Skin epidermis (tissue), 12 donors: ENCODE measurements around the gene CELA3B.
"Not testable (repeated sequence)": the region's sequence is repeated elsewhere in the genome, so short reads cannot be mapped to it uniquely, and the experiment has no call there.

Experiments used
- H3K27ac ChIP-seq, 21 experiments: fragments of 200-600 bp; sonication (generic) in 11 of 21; one replicate each; pipeline ENCODE4 v1.5.0; 2020; ENCODE audit warnings: mild to moderate bottlenecking in 3 of 21, inconsistent platforms in 2 of 21, moderate library complexity in 2 of 21
- H3K4me3 ChIP-seq, 7 experiments: fragments of 200-600 bp; sonication (generic) in 2 of 7; one replicate each; pipeline ENCODE4 v1.5.0; 2020; ENCODE audit warnings: inconsistent platforms in 2 of 7, mild to moderate bottlenecking in 2 of 7, moderate library complexity in 1 of 7

CELA3B gene

DNA sequence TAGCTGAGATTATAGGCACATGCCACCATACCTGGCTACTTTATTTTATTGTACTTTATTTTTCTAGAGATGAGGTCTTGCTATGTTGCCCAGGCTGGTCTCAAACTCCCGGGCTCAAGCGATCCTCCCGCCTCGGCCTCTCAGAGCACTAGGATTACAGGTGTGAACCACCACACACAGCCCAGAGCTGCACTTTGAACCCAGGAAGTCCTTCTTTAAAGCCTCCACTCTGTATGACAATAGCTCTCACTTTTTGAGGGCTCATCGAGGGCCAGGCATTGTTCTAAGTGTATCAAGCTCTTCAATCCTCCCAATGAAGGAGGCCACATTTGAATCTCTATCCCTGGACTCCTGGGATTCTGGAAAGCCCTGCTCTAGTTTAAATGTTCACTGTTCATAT lies 25.6 kb downstream of the CELA3B start:
- not testable (repeated sequence) for H3K4me3 ChIP-seq, H3K27ac ChIP-seq

DNA sequence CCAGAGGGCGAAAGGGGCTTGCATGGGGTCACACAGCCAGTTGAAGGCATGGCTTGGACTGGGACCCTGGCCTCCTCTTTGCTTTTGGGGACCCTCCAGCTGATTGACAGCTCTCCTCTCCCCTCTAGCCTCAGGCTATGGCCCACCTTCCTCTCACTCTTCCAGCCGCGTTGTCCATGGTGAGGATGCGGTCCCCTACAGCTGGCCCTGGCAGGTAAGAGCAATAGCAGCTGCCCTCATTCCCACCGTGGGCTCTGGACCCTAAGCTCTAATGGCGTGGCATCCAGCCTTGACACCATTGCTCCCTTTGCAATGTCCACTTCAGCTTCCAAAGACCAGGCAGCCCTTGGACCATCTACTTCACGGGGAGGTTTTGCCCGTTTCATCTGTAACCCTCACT lies 26.1 kb downstream of the CELA3B start:
- not testable (repeated sequence) for H3K27ac ChIP-seq, H3K4me3 ChIP-seq

DNA sequence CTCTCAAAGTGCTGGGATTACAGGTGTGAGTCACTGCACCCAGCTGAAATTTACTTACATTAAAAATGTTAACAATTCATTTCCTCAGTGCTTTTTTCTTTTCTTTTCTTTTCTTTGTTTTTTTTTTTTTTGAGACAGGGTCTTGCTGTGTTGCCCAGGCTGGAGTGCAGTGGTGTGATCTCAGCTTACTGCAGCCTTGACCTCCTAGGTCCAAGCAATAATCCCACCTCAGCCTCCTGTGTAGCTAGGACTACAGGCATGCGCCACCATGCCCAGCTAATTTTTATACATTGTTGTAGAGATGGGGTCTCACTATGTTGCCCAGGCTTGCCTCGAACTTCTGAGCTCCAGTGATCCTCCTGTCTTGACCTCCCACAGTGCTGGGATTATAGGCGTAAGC lies 27.1 kb downstream of the CELA3B start:
- H3K4me3 ChIP-seq, H3K27ac ChIP-seq: not testable (repeated sequence)

DNA sequence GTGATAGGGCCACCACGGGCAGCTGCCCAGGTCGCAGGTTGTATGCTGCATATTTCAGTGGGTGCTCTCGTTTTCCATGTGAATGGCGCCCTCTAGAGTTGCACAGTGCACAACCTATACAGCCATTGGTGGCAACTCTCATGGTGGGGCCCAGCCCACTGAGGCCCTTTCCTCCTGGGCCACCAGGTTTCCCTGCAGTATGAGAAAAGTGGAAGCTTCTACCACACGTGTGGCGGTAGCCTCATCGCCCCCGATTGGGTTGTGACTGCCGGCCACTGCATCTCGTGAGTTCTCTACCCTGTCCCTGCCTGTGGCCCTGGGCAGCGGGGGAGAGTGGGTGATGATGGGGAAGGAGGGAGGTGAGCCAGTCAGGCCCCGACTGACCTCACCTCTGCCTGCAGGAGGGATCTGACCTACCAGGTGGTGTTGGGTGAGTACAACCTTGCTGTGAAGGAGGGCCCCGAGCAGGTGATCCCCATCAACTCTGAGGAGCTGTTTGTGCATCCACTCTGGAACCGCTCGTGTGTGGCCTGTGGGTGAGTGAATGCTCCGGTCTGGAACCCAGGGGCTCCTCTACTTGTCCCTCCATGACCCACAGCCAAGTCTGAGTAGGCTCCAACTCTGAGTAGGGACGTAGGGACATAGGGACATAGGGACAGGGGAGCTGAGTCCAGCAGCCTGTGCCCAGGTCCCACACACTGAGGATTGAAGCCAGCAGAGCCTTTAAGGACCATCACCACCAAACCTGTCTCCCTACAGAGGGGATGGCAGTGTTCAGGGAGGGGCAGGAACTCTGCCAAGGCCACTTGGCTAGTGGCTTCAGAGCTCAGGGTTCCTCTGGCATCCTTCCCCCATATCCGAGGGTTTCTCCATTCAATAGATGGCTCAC lies 28.7 kb downstream of the CELA3B start:
- not testable (repeated sequence) for H3K27ac ChIP-seq, H3K4me3 ChIP-seq

DNA sequence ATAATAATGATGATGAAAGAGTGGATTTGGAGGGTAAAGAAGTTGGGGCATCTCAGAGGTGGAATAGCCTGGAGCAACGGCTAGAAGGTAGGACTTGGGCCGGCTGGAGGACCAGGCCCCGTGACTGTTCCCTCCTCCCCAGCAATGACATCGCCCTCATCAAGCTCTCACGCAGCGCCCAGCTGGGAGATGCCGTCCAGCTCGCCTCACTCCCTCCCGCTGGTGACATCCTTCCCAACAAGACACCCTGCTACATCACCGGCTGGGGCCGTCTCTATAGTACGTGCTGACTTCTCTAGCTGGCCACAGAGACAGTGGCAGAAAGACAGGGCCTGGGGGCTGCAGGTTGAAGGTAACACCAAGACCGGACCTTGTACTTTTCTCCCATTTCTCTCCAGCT lies 29.9 kb downstream of the CELA3B start:
- H3K4me3 ChIP-seq, H3K27ac ChIP-seq: not testable (repeated sequence)

DNA sequence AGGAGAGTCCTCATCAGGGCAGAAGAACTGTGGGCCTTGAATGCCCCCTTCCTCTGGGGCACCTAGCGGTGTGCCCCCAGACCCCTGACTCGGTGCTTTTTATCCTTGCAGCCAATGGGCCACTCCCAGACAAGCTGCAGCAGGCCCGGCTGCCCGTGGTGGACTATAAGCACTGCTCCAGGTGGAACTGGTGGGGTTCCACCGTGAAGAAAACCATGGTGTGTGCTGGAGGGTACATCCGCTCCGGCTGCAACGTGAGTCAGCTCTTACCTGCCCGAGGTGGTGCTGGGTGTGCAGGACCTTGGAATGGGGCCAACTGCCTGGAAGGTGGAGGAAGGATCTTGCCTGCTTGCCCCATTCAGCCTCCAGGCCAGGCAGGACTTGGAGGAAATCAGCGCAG lies 30.4 kb downstream of the CELA3B start:
- H3K4me3 ChIP-seq, H3K27ac ChIP-seq: not testable (repeated sequence)

DNA sequence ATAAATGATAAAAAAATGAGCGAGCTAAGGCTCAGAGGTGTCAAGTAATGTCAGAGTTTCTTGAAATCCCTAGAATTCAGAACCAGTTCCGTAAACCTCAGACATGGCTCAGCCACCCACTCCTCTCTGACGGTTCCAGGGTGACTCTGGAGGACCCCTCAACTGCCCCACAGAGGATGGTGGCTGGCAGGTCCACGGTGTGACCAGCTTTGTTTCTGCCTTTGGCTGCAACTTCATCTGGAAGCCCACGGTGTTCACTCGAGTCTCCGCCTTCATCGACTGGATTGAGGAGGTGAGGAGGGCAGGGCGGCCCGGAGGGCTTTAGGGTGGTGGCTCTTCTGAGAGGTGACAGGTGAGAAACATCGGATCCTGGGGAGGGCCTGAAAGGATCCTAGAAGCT lies 32.7 kb downstream of the CELA3B start:
- H3K4me3 ChIP-seq, H3K27ac ChIP-seq: not testable (repeated sequence)

DNA sequence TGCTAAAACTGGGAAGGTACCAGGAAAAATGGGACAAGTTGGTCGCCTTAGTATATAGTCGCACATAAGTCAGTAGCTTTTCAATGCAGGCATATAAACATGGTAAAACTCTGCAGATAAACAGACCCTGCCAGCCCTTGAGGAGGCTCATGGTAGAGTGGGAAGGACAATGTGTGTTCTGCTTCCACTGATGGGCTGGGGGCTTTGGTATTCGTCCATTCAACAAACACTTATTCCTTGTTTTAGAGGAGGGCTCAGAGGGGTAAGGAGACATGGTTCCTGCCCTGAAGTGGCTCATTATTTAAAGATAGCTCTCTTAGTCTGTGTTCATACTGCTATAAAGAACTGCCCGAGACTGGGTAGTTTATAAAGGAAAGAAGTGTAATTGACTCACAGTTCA lies 35.9 kb downstream of the CELA3B start:
- H3K4me3 ChIP-seq, H3K27ac ChIP-seq: not testable (repeated sequence)

DNA sequence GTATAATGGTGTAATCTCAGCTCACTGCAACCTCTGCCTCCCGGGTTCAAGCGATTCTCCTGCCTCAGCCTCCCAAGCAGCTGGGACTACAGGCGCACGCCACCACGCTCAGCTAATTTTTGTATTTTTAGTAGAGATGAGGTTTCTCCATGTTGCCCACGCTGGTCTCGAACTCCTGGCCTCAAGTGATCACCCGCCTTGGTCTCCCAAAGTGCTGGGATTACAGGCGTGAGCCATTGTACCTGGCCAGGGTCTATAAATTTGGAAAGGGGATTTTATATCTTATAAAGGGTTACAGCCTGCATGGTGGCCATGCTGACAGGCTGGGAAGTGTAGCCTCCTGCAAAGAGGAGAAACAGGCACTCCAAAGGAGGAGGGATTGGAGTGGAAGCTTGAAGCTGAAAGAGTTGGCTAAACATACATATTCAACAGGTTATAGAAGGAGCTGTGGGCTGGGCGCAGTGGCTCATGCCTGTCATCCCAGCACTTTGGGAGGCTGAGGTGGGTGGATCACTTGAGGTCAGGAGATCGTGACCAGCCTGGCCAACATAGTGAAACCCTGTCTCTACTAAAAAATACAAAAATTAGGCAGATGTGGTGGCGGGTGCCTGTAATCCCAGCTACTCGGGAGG lies 37.9 kb downstream of the CELA3B start:
- not testable (repeated sequence) for H3K27ac ChIP-seq, H3K4me3 ChIP-seq

DNA sequence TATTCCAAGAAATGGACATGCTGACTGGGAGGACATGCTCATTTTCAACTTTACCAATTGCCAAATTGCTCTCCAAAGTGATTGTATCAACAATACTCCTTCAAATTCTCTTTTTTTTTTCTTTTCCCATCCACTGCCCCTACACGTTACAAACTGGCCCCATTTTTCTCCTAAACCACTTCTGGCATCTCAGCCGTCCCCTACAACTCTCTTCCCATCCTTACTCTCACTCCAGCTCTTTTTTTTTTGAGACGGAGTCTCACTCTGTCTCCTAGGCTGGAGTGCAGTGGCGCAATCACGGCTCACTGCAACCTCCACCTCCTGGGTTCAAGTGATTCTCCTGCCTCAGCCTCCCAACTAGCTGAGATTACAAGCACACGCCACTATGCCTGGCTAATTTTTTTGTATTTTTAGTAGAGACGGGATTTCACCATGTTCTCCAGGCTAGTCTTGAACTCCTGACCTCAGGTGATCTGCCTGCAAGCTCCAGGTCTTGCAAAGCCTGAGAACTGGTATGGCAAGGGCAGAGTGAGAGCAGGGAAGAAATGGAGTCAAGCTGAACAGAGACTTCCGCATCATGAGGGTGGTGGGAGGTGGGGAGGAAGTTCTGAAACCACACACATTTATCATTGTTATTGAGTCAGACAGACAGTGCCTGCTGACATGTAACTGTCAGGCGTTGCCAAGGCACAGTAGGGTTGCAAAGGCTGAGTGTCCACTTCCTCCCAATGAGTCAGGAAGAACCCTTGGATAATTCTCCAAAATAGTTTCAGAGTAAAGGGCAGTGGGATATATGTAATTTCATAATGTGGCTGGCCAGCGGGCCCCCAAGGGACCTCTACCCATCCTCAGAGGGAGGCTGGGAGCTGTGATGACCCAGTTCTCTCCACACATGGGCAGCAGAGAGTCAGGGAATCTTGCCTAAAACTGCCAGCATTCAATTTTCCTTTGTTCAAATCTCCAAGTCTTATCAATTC lies 42.0 kb downstream of the CELA3B start:
- Histone ChIP-seq H3K27ac (peak overlapping the region in 11 of 21 experiments; percentile 3 to 76 (median 55)), H3K4me3 (no peak overlapping the region)

DNA sequence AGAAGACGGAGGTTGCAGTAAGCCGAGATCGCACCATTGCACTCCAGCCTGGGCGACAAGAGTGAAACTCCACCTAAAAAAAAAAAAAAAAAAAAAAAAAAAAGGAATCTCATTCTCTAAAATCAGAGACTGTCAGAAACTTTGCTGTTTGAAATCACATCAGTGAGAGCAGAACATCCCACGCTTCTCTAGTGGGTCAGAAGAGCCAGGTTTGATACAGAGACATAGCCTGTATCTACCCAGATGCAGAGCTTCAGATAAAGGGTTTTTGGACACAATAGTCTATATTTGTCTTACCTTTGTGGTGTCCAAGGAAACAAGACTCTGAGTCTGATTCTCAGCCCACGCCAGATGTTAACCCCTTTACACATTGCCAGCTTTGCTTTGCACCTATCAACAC lies 44.2 kb downstream of the CELA3B start:
- H3K4me3 ChIP-seq: no peak overlapping the region
- no peak overlapping the region for H3K27ac ChIP-seq

DNA sequence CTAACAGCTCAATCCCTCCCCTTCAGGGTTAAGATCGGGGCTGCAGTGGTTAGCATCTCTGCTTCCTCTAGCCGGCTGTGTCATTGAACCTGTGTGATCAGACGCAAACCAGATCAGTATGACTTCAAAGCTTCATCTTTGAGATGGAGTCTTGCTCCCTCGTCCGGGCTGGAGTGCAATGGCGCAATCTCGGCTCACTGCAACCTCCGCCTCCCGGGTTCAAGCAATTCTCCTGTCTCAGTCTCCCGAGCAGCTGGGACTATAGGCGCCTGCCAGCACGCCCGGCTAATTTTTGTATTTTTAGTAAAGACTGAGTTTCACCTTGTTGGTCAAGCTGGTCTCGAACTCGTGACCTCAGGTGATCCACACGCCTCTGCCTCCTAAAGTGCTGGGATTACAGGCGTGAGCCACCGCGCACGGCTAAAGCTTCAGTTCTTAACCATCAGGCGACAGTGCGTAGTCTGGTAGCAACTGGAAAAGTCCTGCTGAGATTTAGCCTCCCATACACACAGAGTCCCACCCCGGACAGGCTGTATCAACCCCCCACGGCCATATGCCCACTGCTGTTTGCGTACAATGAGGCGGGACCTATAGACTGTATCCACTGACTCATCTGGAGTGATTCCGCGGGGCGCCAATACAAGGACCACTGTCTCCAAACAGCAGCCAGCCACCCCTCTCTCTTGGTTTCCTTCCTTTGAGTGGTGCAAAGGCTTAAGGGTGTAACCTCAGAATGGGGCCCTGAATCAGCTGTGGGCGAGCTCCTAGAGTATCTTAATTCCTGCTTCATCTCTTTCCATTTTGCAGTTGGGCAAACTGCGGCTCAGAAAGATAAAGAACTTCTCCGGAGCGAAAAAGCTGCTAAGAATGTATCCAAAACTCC lies 47.9 kb downstream of the CELA3B start:
- peak overlapping the region; percentile 63 to 95 (median 92) for H3K4me3 ChIP-seq
- peak overlapping the region; percentile 31 to 99 (median 98) for H3K27ac ChIP-seq

DNA sequence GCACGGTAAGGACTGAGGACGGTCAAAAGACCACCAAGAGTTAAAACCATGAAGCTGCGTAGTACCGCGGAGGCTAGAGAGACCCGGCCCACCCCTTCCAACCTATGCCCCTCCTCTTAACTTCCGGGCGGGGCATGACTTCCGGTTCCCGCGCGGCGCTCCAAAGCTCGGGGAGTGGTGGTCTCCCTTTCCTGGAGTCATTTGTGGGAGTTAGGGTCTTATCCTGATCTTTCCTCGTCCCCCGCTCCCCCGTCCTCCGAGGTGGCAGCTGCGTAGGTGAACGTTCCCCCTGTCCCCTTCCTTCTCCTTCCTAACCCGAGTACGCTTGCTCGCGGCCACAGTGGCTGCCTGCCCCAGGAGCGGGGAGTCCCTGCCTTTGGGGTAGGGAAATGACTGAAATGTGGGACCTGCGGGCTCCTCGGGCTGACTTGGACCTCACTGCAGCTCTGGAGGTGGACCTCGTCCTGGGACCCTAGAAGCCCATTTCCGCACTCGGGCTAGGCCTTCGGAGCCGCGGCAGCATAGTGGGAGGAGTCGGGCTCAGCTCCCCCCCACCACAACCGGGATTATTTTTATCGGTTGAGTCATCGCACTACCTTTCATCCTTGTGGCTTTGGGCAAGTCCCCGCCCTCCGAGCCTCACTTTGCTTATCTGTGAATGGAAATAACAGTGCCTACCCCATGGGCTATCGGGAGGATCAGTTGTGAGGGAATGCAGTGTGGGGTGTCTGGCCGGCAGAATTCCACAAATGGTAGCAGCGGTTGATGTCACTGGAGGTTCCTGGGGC lies 48.7 kb downstream of the CELA3B start:
- H3K4me3 ChIP-seq: peak overlapping the region; percentile 63 to 95 (median 92)
- H3K27ac ChIP-seq: peak overlapping the region; percentile 89 to 99 (median 98)

DNA sequence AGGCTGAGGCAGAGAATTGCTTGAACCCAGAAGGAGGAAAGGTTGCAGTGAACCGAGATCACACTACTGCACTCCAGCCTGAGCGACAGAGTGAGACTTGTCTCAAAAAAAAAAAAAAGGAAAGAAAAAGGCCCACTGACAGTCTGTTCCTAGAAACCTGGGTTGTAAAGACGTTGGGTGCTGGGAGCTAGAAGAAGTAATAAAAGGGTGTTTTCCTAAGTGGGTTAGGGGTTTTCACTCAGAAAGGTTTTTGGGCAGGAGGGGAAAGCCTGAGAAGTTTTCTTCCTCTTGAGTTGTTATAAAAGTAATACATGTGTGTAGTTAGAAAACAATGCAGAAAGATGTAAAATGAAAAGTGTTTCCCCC lies 50.1 kb downstream of the CELA3B start:
- no peak overlapping the region for H3K27ac ChIP-seq

DNA sequence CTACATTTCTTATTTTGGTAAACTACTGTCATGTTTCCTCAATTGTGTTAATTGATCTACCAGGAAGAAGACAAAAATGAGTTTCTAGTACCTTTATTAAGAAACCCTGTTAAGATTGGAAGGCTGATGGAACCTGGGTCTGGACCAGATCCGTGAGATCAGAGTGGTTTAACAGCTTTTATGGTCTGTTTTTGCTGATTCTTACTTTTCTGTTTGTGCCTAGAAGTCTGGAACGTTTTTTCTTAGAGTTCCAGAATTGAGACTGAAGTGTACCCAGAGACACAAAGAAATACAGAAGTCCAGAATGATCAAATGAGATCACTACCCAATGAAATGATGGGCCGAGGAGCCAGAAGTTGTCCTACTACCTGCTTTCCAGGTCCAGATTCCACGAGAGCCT lies 53.2 kb downstream of the CELA3B start:
- no peak overlapping the region for H3K27ac ChIP-seq
- H3K4me3 ChIP-seq: no peak overlapping the region

More for the DNA sequence above, 50.1 kb downstream of the CELA3B start:
- H3K4me3 ChIP-seq: no peak overlapping the region

DNA sequence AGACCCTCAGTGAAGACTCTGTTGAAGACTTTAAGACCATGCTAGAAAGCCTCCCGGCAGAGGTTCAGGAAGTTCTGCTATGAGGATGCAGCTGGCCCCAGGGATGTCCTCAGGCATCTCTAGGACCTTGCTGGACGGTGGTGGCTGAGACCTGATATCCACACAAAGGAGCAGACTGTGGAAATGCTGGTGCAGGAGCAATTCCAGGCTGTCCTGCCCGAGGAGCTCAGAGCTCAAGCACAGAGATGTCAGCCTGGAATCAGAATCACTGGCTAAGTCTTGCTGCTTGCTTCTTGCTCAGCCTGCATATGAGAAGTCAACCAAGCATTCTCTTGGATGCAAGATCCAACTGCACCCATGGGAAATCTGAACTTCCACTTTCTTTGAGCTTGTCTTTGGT lies 53.7 kb downstream of the CELA3B start:
- H3K27ac ChIP-seq: no peak overlapping the region
- H3K4me3 ChIP-seq: no peak overlapping the region

DNA sequence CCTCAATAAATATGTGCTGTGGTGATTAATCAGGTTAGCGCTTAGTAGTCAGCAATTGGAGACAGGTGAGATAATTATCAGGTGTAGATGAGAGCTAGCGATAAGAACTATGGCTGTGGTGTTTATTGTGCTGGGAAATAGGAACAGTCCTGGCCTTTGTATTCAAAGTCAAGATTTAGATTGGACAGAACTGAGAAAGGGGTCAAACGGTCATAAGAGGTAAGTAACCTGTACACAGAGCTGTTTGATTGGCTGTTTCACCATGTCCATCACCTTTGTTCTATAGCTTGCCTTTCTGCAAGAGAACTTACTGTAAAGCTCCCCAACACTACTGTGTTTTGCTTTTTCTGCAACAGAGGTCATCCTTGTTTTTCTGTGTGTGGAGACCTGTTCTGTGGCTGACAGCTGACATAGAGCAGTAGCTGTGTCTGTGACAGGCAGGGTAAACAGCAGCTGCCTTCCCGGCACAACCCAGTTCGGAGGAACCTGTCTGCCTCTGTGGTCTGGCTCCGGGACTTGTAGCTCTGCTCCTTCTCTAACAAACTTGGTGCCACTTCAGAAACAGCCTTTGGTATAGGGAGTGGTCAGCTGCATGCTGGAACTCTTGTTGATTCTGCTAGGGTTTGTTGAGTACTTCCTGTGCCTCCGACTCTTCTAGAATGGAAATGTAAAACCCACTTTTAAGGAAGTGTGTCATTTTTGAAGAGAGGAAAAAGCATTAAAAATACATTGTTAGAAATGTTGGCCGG lies 54.6 kb downstream of the CELA3B start:
- Histone ChIP-seq H3K4me3 (no peak overlapping the region), H3K27ac (peak overlapping the region in 13 of 21 experiments; percentile 13 to 70 (median 43))

DNA sequence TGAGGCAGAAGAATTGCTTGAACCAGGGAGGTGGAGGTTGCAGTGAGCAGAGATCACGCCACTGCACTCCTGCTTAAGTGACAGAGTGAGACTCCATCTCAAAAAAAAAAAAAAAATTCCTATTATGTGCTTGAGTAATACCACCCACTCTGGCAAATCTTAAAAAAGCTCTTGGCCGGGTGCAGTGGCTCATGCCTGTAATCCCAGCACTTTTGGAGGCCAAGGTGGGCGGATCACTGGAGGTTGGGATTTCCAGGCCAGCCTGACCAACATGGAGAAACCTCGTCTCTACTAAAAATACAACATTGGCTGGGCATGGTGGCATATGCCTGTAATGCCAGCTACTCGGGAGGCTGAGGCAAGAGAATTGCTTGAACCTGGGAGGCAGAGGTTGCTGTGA lies 58.0 kb downstream of the CELA3B start:
- not testable (repeated sequence) for H3K4me3 ChIP-seq, H3K27ac ChIP-seq
